Hair follicular keratinocyte (primary cell): ENCODE measurements around the gene EZH1. TPM values are rescaled to one million over a fixed set of nuclear protein-coding genes. Genes with fewer than 3 reads are reported as not detected.

Experiments used
- total RNA-seq: library from RNA; depleted of rRNA; stranded (reverse); fragments of >200 nt; gene quantifications from 2 replicates; pipeline ENCODE4 v1.2.3, GENCODE V29; 2015

Gene EZH1
- total RNA-seq: 5.0 and 12.8 TPM in 2 replicates

DNA sequence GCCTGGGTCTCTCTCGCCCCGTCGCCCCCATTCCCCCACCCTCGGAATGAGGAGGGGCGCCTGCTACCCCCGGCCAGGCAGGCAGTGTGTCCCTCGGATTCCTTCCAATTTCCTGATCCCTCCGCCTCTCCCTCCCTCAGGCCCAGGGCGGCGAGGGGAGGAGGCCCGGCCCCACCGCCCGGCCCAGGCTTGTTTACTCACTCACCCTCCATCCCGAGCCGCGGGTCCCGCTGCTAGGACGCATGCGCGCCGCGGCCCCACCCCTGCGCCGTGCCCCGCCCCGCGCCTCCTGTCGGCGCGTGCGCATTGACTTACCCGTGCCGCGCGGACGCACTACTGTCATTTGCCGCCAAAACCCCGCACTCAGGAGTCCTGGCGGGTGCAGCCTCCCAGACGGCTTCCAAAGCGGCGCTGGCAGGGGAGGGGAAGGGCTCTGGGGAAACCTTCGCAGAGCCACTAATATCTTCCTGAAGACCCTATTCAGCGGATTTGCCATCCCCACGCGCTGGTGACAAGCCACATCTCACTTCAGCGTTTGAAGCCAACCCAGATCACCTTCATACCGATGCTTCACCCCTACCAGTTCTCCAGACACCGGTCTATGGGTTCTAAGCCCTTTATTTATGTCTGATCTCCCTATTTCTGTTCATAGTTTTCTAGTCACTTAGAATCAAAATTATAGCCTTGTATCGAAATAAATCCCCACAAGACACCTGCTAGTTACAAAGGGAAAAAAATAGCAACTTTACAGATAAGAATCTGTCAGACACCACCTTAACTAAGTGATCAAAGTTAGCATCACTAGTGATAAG is at the start of gene EZH1:
Gene EZH1 (minus strand): TSS at position 235 of the 812 bp plus-strand sequence. CDS start 16,099 bp downstream, outside the sequence.

DNA sequence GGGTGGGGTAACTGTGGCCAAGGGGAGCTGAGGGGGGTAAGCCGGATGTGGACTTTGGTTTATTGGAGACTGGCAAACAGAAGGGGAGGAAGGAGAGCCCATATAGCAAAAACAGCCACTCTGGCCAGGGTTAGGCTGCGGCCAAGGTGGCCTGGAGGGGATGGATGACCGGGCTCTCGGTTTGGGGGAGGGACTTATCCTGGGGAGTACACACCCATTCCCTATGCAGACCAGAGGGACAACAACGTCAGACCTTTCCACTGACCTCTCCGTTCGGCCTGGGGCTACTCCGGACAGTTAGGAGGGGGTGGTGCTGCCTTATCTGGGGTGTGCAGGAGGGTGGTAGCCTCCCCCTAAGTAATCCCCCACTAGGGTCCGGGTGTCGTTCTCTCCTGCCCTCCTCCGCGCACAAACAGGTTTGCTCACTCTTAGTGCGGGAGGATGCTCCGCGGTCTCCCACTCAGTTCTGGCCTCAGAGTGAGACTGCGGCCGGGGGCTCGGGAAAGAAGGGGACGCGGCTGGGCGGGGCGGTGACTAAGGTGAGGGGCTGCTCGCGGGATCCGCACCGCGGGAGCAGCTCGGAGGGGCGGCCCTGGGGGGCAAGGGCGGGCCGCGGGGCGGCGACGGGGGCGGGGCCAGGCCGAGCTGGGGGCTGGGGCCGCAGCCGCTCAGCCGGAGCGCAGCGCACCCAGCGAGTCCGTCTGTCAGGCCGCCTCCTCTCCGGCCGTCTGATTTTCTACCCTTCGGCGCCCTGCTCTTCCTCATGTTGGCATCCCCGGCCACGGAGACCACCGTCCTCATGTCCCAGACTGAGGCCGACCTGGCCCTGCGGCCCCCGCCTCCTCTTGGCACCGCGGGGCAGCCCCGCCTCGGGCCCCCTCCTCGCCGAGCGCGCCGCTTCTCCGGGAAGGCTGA is 35.4 kb upstream of the EZH1 start, which contains the start of gene WNK4:
Gene WNK4 (plus strand): TSS at position 675 of the 915 bp plus-strand sequence. CDS start 89 bp downstream, at position 764.

DNA sequence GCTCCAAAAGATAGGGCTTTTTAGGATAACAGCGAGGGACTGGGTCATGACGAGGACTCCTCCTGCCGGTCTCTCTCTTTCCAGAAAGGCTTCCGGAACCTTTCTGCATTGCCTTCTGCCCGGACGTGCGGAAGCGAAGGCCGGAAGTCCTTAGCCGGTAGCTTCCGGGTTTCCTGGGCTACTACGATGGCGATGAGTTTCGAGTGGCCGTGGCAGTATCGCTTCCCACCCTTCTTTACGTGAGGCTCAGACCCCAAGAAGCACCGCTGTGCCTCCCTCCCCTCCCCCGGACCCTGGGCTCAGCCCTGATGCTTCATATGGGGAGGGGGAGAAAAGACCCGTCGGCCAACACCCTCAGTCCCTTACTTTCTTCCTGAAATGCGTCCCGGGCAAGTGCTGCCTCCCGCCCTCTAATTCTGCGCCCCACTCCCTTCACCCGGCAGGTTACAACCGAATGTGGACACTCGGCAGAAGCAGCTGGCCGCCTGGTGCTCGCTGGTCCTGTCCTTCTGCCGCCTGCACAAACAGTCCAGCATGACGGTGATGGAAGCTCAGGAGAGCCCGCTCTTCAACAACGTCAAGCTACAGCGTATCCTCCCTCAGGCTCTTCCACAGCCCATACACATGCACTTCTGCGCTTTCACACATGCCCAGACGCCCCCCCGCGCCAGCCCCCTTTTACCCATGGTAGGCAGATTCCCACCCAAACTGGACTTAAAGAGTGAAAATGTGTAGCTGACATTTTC is 28.6 kb upstream of the EZH1 start, which contains the start of gene VPS25:
Gene VPS25 (plus strand): TSS at position 160 of the 746 bp plus-strand sequence. CDS start 27 bp downstream, at position 187.

DNA sequence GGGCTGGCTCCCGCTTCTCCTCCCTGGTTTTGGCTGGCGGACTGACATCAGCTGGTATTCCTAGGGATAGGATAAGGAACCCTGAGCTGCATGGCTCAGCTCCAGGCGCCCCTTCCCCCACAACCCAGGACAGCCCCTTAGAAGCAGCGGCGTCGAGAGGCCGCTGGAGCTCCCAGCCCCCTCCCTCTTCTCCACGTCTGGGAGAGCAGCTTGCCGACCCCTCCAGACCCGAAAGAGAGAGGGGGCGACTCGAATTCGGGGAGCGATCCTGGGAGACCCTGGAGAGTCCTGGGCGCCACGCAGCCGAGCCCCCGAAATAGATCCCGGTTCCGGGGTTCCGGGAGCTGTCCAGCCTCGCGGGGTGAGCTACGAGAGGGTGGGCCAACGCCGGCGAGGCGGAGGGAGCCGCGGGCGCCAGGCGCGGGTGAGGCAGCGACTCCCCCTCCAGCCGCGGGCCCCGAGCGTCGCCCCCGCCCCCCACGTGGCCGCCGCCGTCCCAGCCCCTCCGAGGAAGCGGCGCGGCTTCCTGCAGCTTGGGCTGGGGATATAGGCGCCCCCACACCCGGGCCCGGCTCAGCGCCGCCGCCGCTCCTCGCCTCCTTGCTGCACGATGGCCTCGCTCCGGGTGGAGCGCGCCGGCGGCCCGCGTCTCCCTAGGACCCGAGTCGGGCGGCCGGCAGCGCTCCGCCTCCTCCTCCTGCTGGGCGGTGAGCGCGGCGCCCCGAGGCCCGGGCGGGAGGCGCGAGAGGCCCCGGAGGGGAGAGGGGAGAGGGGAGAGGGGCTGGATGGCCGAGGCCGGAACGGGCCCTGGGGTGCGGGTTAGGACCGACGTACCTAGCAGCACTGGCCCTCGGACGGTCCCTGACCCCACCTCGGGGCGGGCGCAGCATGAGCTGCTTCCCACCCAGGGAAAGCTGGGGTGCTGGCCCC is 16.1 kb upstream of the EZH1 start, which contains the start of gene RAMP2:
Gene RAMP2 (plus strand): TSS at position 576 of the 930 bp plus-strand sequence. CDS start 35 bp downstream, at position 611.

DNA sequence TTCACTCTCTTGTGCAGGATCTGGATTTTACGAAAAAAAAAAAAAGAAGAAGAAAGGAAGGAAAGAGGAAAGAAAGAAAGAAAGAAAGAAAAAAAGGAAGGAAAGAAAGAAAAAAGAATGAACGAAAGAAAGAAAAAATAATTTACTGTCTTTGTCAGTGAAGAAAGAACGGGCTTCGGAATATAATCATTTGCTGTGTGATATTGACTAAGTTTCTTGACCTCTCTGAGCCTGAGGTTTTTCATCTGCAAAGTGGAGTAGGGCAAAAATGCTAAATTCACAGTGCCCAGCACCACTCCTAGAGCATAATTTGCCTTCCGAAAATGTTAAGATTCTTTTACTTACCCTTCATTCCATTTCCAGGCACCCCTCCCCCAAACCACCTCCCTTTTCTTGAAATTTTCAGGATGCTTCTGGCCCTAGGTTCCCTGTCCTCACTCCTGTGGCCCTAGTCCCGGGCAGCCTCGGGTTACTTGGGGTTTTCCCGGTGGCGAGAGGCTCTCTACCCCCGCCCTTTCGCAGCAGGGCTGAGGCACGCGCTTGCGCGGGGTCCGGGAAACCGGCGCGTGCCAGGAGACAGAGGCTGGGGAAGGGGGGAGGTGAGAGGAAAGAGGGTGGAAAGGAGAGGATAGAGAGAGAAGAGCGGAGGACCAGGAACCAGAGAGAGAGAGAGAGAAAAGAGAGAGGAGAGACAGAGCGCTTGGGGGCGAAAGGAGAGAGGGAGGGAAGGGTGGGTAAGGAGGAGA is 62.7 kb downstream of the EZH1 start, which contains the start of gene CNTNAP1:
Gene CNTNAP1 (plus strand): TSS at position 556 of the 746 bp plus-strand sequence. CDS start 299 bp downstream, outside the sequence.

DNA sequence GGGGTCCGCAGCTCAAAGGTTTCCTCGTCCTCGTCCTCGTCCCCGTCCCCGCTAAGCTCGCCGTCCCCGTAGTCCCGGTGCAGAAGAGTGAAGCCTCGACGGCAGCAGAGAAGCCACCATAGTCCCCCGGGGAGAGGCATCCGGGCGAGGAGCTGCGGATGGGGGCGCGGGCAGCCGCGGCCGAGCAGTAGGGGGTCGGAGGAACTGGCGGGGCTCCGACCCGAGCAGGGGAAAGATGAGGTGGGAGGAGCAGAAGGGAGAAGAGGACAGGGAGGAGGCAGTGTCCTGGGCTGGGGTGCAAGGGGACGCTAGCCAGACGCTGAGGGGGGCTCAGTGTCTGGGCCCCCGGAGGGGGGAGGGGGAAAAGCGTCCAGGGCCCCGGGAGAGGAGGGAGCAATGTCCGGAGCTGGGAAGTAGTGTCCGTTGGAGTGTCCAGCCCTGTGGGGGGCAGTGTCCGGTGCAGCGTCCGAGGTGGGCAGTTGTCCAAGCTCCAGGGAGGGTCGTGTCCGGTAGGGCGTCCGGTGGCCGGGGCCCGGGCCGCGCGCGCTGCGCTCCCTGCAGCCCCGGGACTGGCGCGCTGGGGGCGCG is 68.3 kb downstream of the EZH1 start, which contains the start of gene PLEKHH3:
Gene PLEKHH3 (minus strand): TSS at position 571 of the 588 bp plus-strand sequence. CDS start 431 bp downstream, at position 140.

DNA sequence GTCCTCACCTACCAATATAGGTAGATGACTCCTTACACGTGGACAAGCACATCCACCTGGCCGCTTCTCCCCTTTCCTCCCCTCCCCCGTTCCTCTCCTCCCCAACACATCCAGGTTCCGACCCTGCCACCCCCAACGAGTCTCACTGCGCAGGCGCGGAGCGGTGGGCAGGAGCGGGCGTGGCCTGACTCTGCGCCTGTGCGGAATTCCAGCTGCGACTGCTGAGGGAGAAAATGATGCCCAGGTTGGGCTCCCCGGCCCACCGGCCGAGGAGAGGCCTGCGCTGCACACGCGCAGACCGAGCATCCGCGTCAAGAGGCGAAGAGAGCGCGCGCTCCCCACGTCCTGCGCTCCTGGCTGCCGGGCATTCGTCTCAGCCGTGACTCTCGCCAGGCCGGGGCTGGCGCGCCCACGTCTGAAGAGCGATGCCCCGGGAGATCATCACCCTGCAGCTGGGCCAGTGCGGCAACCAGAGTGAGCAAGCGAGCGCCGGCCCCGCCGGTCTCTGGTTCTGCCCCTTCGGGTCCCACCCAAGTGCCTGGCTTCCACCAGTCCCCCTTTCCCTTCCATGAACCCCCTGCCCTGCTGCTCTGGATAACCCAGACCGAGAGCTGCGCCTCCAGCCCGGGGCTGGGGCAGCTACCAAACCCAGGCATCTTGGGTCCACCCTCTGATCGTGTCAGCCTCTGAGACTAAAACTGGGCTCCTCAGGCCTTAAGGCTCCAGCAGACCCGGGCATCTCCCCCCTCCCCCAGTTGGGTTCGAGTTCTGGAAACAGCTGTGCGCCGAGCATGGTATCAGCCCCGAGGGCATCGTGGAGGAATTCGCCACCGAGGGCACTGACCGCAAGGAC is 85.5 kb downstream of the EZH1 start, which contains the start of gene TUBG2:
Gene TUBG2 (plus strand): TSS at position 206 of the 853 bp plus-strand sequence. CDS start 220 bp downstream, at position 426.

Other genes starting within 250 kb of the EZH1 start
- gene NAGLU, start 208.8 kb downstream of the EZH1 start, total RNA-seq: 28.3 and 35.3 TPM in 2 replicates
- 9.4 and 11.0 TPM in 2 replicates for gene HSD17B1, start 192.1 kb downstream of the EZH1 start, total RNA-seq
- gene COASY, start 182.9 kb downstream of the EZH1 start, total RNA-seq: 41.6 and 48.9 TPM in 2 replicates
- 32.3 and 39.7 TPM in 2 replicates for gene MLX, start 177.9 kb downstream of the EZH1 start, total RNA-seq
- 3.7 and 14.1 TPM in 2 replicates for gene PSMC3IP, start 167.3 kb downstream of the EZH1 start, total RNA-seq
- 42.8 and 63.2 TPM in 2 replicates for gene RETREG3, start 135.7 kb downstream of the EZH1 start, total RNA-seq
- 81.3 and 122 TPM in 2 replicates for gene TUBG1, start 135.4 kb downstream of the EZH1 start, total RNA-seq
- 10.6 and 12.9 TPM in 2 replicates for gene TUBG2, start 85.8 kb downstream of the EZH1 start, total RNA-seq
- gene PLEKHH3, start 68.0 kb downstream of the EZH1 start, total RNA-seq: 24.2 and 29.9 TPM in 2 replicates
- gene CCR10, start 63.2 kb downstream of the EZH1 start, total RNA-seq: 0.16 TPM in 1 of 2 replicates, not detected in the other
- 3.2 and 4.6 TPM in 2 replicates for gene CNTNAP1, start 62.5 kb downstream of the EZH1 start, total RNA-seq
- 2.3 TPM in 1 of 2 replicates, not detected in the other for gene RAMP2, start 16.2 kb upstream of the EZH1 start, total RNA-seq
- 111 and 147 TPM in 2 replicates for gene VPS25, start 28.4 kb upstream of the EZH1 start, total RNA-seq
- gene WNK4, start 35.6 kb upstream of the EZH1 start, total RNA-seq: 2.1 and 6.2 TPM in 2 replicates
- gene COA3, start 53.7 kb upstream of the EZH1 start, total RNA-seq: 57.3 and 83.3 TPM in 2 replicates
- gene CNTD1, start 53.8 kb upstream of the EZH1 start, total RNA-seq: not detected in 2 replicates
- gene BECN1, start 79.2 kb upstream of the EZH1 start, total RNA-seq: 77.5 and 93.3 TPM in 2 replicates
- 80.7 and 143 TPM in 2 replicates for gene PSME3, start 88.4 kb upstream of the EZH1 start, total RNA-seq
- gene AOC2, start 99.5 kb upstream of the EZH1 start, total RNA-seq: 0.55 and 0.84 TPM in 2 replicates
- gene AOC3, start 106.2 kb upstream of the EZH1 start, total RNA-seq: 0.08 and 0.31 TPM in 2 replicates
- gene G6PC1, start 155.8 kb upstream of the EZH1 start, total RNA-seq: not detected in 2 replicates
- 25.8 and 40.6 TPM in 2 replicates for gene AARSD1, start 219.4 kb upstream of the EZH1 start, total RNA-seq
- 0.19 TPM in 1 of 2 replicates, not detected in the other for gene PTGES3L, start 235.0 kb upstream of the EZH1 start, total RNA-seq
- 8.2 and 9.3 TPM in 2 replicates for gene RUNDC1, start 235.5 kb upstream of the EZH1 start, total RNA-seq